NCI-H345 (cell line): ENCODE data around the gene PLEKHA3.
"Not testable (repeated sequence)": the region's sequence is repeated elsewhere in the genome, so short reads cannot be mapped to it uniquely, and the experiment has no call there.

ENCODE experiments used
- DNase-seq: peaks from one replicate; lab custom pipeline; 2025; lab: John Stamatoyannopoulos, UW

PLEKHA3 gene

GRCh38 chr2:178523596-178524134, 43.4 kb downstream of the PLEKHA3 start:
- no peak for DNase-seq

GRCh38 chr2:178525010-178525409, 44.8 kb downstream of the PLEKHA3 start:
- not testable (repeated sequence) for DNase-seq

- DNase-seq = not testable (repeated sequence)
These were observed 45.2 kb downstream of the PLEKHA3 start for GRCh38 chr2:178525460-178525859.

- no peak for DNase-seq
These were observed 46.0 kb downstream of the PLEKHA3 start for GRCh38 chr2:178526256-178526655.

GRCh38 chr2:178527592-178527991, 47.3 kb downstream of the PLEKHA3 start:
- DNase-seq = no peak

GRCh38 chr2:178528647-178529046, 48.4 kb downstream of the PLEKHA3 start:
- no peak for DNase-seq

GRCh38 chr2:178529194-178529593, 48.9 kb downstream of the PLEKHA3 start:
- DNase-seq = no peak

GRCh38 chr2:178530131-178530530, 49.9 kb downstream of the PLEKHA3 start:
- no peak for DNase-seq

- DNase-seq = no peak
These were observed 50.4 kb downstream of the PLEKHA3 start for GRCh38 chr2:178530625-178531142.

- no peak for DNase-seq
These were observed 50.9 kb downstream of the PLEKHA3 start for GRCh38 chr2:178531168-178531567.

GRCh38 chr2:178536037-178536436, 55.8 kb downstream of the PLEKHA3 start:
- no peak for DNase-seq

- no peak for DNase-seq
These were observed 61.9 kb downstream of the PLEKHA3 start for GRCh38 chr2:178542161-178542560.

- no peak for DNase-seq
These were observed 62.3 kb downstream of the PLEKHA3 start for GRCh38 chr2:178542569-178542968.

- no peak for DNase-seq
These were observed 70.1 kb downstream of the PLEKHA3 start for GRCh38 chr2:178550352-178550751.

GRCh38 chr2:178553047-178553446, 72.8 kb downstream of the PLEKHA3 start:
- DNase-seq = no peak
